Effector memory CD8-positive, alpha-beta T cell (primary cell): ENCODE results near the gene TUT4.

Source experiments
- ATAC-seq: fragments of 150-1000 bp; cut with Tn5 transposase; replicated peaks from 2 replicates; pipeline ENCODE4 v1.10.0; 2021; ENCODE audit warnings: mild to moderate bottlenecking, moderate library complexity
- DNase-seq, 3 experiments: peaks; one replicate each; pipeline ENCODE4 v3.0.0; 2021
- H3K27ac Mint-ChIP-seq, 2 donors: one replicate each; pipeline ENCODE4 v1.8.0; 2022; ENCODE audit warnings: mild to moderate bottlenecking in 2 of 2, mixed read lengths in 2 of 2, moderate library complexity in 2 of 2
- H3K27me3 Mint-ChIP-seq, 2 donors: one replicate each; pipeline ENCODE4 v1.8.0; 2022; ENCODE audit warnings: mixed read lengths in 2 of 2
- H3K36me3 Mint-ChIP-seq: one replicate; pipeline ENCODE4 v1.8.0; 2022; ENCODE audit warnings: mild to moderate bottlenecking, moderate library complexity, mixed read lengths; ENCODE audit not compliant: insufficient read depth
- H3K4me1 Mint-ChIP-seq, 2 donors: one replicate each; pipeline ENCODE4 v1.8.0; 2022; ENCODE audit warnings: low read depth in 2 of 2, mixed read lengths in 2 of 2
- H3K4me3 Mint-ChIP-seq, 2 donors: one replicate each; pipeline ENCODE4 v1.8.0; 2022; ENCODE audit warnings: mild to moderate bottlenecking in 2 of 2, mixed read lengths in 2 of 2, moderate library complexity in 2 of 2
- H3K9me3 Mint-ChIP-seq, 2 donors: one replicate each; pipeline ENCODE4 v1.8.0; 2022; ENCODE audit warnings: mixed read lengths in 2 of 2

Gene TUT4

GRCh38 chr1:52542085-52542688, 10.7 kb downstream of the TUT4 start:
- Mint-ChIP-seq H3K27ac (no peak overlapping the region), H3K4me3 (no peak overlapping the region), H3K27me3 (no peaks in the 10 kb centered on the region), H3K9me3 (peaks cover 0 to 8% of the 10 kb centered on the region in 2 donors), H3K36me3 (peaks cover 21% of the 10 kb centered on the region), H3K4me1 (peaks cover 11 to 25% of the 10 kb centered on the region in 2 donors)
- no peak for ATAC-seq
- DNase-seq: no peak

- Mint-ChIP-seq H3K4me3 (no peak overlapping the region), H3K9me3 (no peaks in the 10 kb centered on the region), H3K27me3 (no peaks in the 10 kb centered on the region), H3K36me3 (peaks cover 15% of the 10 kb centered on the region), H3K27ac (no peak overlapping the region), H3K4me1 (peaks cover 25 to 47% of the 10 kb centered on the region in 2 donors)
- no peak for DNase-seq
- no peak for ATAC-seq
Measured at GRCh38 chr1:52534928-52535764, 17.7 kb downstream of the TUT4 start.

GRCh38 chr1:52533713-52534112, 19.2 kb downstream of the TUT4 start:
- H3K9me3 Mint-ChIP-seq: no peaks in the 10 kb centered on the region
- H3K4me3 Mint-ChIP-seq: no peak overlapping the region
- ATAC-seq: no peak
- H3K36me3 Mint-ChIP-seq: peaks cover 16% of the 10 kb centered on the region
- DNase-seq: no peak
- peaks cover 22 to 38% of the 10 kb centered on the region in 2 donors for H3K4me1 Mint-ChIP-seq
- no peak overlapping the region for H3K27ac Mint-ChIP-seq
- H3K27me3 Mint-ChIP-seq: no peaks in the 10 kb centered on the region

GRCh38 chr1:52532731-52533327, 20.1 kb downstream of the TUT4 start:
- peak overlapping the region in 1 of 2 donors; percentile 51 for H3K27ac Mint-ChIP-seq
- DNase-seq (no peak), ATAC-seq (no peak)
- peaks cover 13% of the 10 kb centered on the region for H3K36me3 Mint-ChIP-seq
- H3K4me1 Mint-ChIP-seq: peaks cover 21 to 37% of the 10 kb centered on the region in 2 donors
- no peaks in the 10 kb centered on the region for H3K9me3 Mint-ChIP-seq
- no peak overlapping the region for H3K4me3 Mint-ChIP-seq
- H3K27me3 Mint-ChIP-seq: no peaks in the 10 kb centered on the region

GRCh38 chr1:52532247-52532646, 20.6 kb downstream of the TUT4 start:
- DNase-seq (no peak), ATAC-seq (no peak)
- H3K27ac Mint-ChIP-seq: peak overlapping the region in 1 of 2 donors; percentile 51
- peaks cover 17 to 33% of the 10 kb centered on the region in 2 donors for H3K4me1 Mint-ChIP-seq
- no peaks in the 10 kb centered on the region for H3K9me3 Mint-ChIP-seq
- no peak overlapping the region for H3K4me3 Mint-ChIP-seq
- H3K36me3 Mint-ChIP-seq: peaks cover 19% of the 10 kb centered on the region
- no peaks in the 10 kb centered on the region for H3K27me3 Mint-ChIP-seq

GRCh38 chr1:52531249-52531872, 21.5 kb downstream of the TUT4 start:
- peaks cover 27% of the 10 kb centered on the region for H3K36me3 Mint-ChIP-seq
- H3K4me3 Mint-ChIP-seq: no peak overlapping the region
- H3K27ac Mint-ChIP-seq: no peak overlapping the region
- no peak for ATAC-seq
- peaks cover 17 to 29% of the 10 kb centered on the region in 2 donors for H3K4me1 Mint-ChIP-seq
- no peak for DNase-seq
- H3K27me3 Mint-ChIP-seq: no peaks in the 10 kb centered on the region
- no peaks in the 10 kb centered on the region for H3K9me3 Mint-ChIP-seq

GRCh38 chr1:52530563-52531144, 22.2 kb downstream of the TUT4 start:
- Mint-ChIP-seq H3K4me1 (peaks cover 17 to 27% of the 10 kb centered on the region in 2 donors), H3K27ac (no peak overlapping the region)
- DNase-seq: no peak

GRCh38 chr1:52523376-52523775, 29.5 kb downstream of the TUT4 start:
- Mint-ChIP-seq H3K27ac (peak overlapping the region; percentile 49 to 75), H3K4me3 (peak overlapping the region; percentile 33 to 37), H3K27me3 (no peaks in the 10 kb centered on the region), H3K4me1 (peaks cover 5 to 13% of the 10 kb centered on the region in 2 donors), H3K9me3 (no peaks in the 10 kb centered on the region), H3K36me3 (peaks cover 49% of the 10 kb centered on the region)
- DNase-seq: no peak
- peak; percentile 55 for ATAC-seq

More at GRCh38 chr1:52530563-52531144, 22.2 kb downstream of the TUT4 start:
- H3K27me3 Mint-ChIP-seq: no peaks in the 10 kb centered on the region
- no peaks in the 10 kb centered on the region for H3K9me3 Mint-ChIP-seq
- H3K4me3 Mint-ChIP-seq: no peak overlapping the region
- H3K36me3 Mint-ChIP-seq: peaks cover 34% of the 10 kb centered on the region
- no peak for ATAC-seq

GRCh38 chr1:52520148-52520547, 32.7 kb downstream of the TUT4 start:
- peak overlapping the region in 1 of 2 donors; percentile 84 for H3K27ac Mint-ChIP-seq
- no peaks in the 10 kb centered on the region for H3K9me3 Mint-ChIP-seq
- no peak overlapping the region for H3K4me3 Mint-ChIP-seq
- ATAC-seq (no peak), DNase-seq (no peak)
- H3K36me3 Mint-ChIP-seq: peaks cover 29% of the 10 kb centered on the region
- H3K27me3 Mint-ChIP-seq: no peaks in the 10 kb centered on the region
- H3K4me1 Mint-ChIP-seq: peaks cover 5 to 19% of the 10 kb centered on the region in 2 donors

- Mint-ChIP-seq H3K4me3 (no peak overlapping the region), H3K4me1 (peaks cover 2 to 14% of the 10 kb centered on the region in 2 donors), H3K36me3 (peaks cover 28% of the 10 kb centered on the region), H3K27ac (no peak overlapping the region), H3K27me3 (no peaks in the 10 kb centered on the region), H3K9me3 (no peaks in the 10 kb centered on the region)
- ATAC-seq (no peak), DNase-seq (no peak)
Measured at GRCh38 chr1:52518962-52519361, 33.9 kb downstream of the TUT4 start.

- Mint-ChIP-seq H3K4me3 (no peak overlapping the region), H3K9me3 (no peaks in the 10 kb centered on the region)
- ATAC-seq: no peak
Measured at GRCh38 chr1:52511851-52512615, 40.9 kb downstream of the TUT4 start.

GRCh38 chr1:52511439-52511838, 41.5 kb downstream of the TUT4 start:
- Mint-ChIP-seq H3K36me3 (peaks cover 45% of the 10 kb centered on the region), H3K27ac (no peak overlapping the region), H3K9me3 (no peaks in the 10 kb centered on the region), H3K27me3 (no peaks in the 10 kb centered on the region), H3K4me3 (no peak overlapping the region), H3K4me1 (peaks cover 0 to 5% of the 10 kb centered on the region in 2 donors)
- ATAC-seq (no peak), DNase-seq (no peak)

More at GRCh38 chr1:52511851-52512615, 40.9 kb downstream of the TUT4 start:
- Mint-ChIP-seq H3K4me1 (peaks cover 0 to 7% of the 10 kb centered on the region in 2 donors), H3K27me3 (no peaks in the 10 kb centered on the region), H3K36me3 (peaks cover 40% of the 10 kb centered on the region), H3K27ac (no peak overlapping the region)
- DNase-seq: no peak
